CD4-positive, CD25-positive, alpha-beta regulatory T cell (primary cell): Measurements from ENCODE around the gene C1QL1. TPM values are rescaled to one million over a fixed set of nuclear protein-coding genes. Genes with fewer than 3 reads are reported as not detected.
A peak's percentile ranks its signal among the peaks of the same experiment; 100 is the strongest.

ENCODE experiments used
- ATAC-seq, 2 donors: fragments of 150-1000 bp; cut with Tn5 transposase; one replicate each; pipeline ENCODE4 v1.10.0; 2021; ENCODE audit warnings: low read depth in 2 of 2, moderate number of reproducible peaks in 2 of 2, moderate library complexity in 1 of 2
- DNase-seq, 3 donors: peaks; one replicate each; pipeline versions ENCODE4 v3.0.0 to v3.0.0-alpha.2; 2012 to 2022; ENCODE audit warnings: mixed read lengths in 1 of 3
- H3K27ac ChIP-seq: one replicate; pipeline ENCODE4 v1.7.0; 2013; ENCODE audit warnings: mild to moderate bottlenecking, low read length; ENCODE audit not compliant: insufficient read depth, poor library complexity, severe bottlenecking
- H3K27me3 ChIP-seq: one replicate; pipeline ENCODE4 v1.7.0; 2013; ENCODE audit warnings: low read length; ENCODE audit not compliant: control insufficient read depth, insufficient read depth
- H3K36me3 ChIP-seq: one replicate; pipeline ENCODE4 v1.7.0; 2013; ENCODE audit warnings: mild to moderate bottlenecking, low read length, moderate library complexity; ENCODE audit not compliant: control insufficient read depth, insufficient read depth
- H3K4me1 ChIP-seq: 2 replicates; pipeline ENCODE4 v1.7.0; 2013; ENCODE audit warnings: mild to moderate bottlenecking, low read length; ENCODE audit not compliant: insufficient read depth, control insufficient read depth, poor library complexity, severe bottlenecking
- H3K4me3 ChIP-seq: one replicate; pipeline ENCODE4 v1.7.0; 2013; ENCODE audit warnings: low read depth, mild to moderate bottlenecking, low read length, moderate library complexity
- H3K9me3 ChIP-seq, 2 experiments: 1 replicate in 1 of 2; 2 replicates in 1 of 2; pipeline ENCODE4 v1.7.0; 2013; ENCODE audit warnings: low read length in 2 of 2, mild to moderate bottlenecking in 1 of 2, moderate library complexity in 1 of 2; ENCODE audit not compliant: control insufficient read depth in 2 of 2
- H3K27ac Mint-ChIP-seq, 3 donors: one replicate each; pipeline ENCODE4 v1.8.0; 2020 to 2022; ENCODE audit warnings: mild to moderate bottlenecking in 3 of 3, mixed read lengths in 3 of 3, moderate library complexity in 2 of 3
- H3K27me3 Mint-ChIP-seq: one replicate; pipeline ENCODE4 v1.8.0; 2022; ENCODE audit warnings: mild to moderate bottlenecking, mixed read lengths
- H3K36me3 Mint-ChIP-seq: one replicate; pipeline ENCODE4 v1.8.0; 2020; ENCODE audit warnings: mixed read lengths
- H3K4me1 Mint-ChIP-seq, 4 donors: one replicate each; pipeline ENCODE4 v1.8.0; 2020 to 2022; ENCODE audit warnings: mixed read lengths in 4 of 4, mild to moderate bottlenecking in 1 of 4
- H3K4me3 Mint-ChIP-seq, 4 donors: one replicate each; pipeline ENCODE4 v1.8.0; 2020 to 2022; ENCODE audit warnings: mild to moderate bottlenecking in 4 of 4, mixed read lengths in 4 of 4, moderate library complexity in 3 of 4
- H3K9me3 Mint-ChIP-seq, 7 donors: one replicate each; pipeline ENCODE4 v1.8.0; 2020 to 2022; ENCODE audit warnings: mixed read lengths in 7 of 7, mild to moderate bottlenecking in 3 of 7, moderate library complexity in 2 of 7
- polyA plus RNA-seq, 4 donors: library from polyadenylated mRNA; unstranded; fragments of 300-500 nt; fragmentation: Illumina TruSeq; gene quantifications; one replicate each; pipeline ENCODE4 v1.2.3, GENCODE V29; 2021
- total RNA-seq: library from RNA; stranded (reverse); gene quantifications from one replicate; pipeline ENCODE4 v1.2.3, GENCODE V29; 2022

Gene C1QL1
- total and polyA plus RNA-seq, 5 donors from 2014 or later: not detected

GRCh38 chr17:44913676-44914075, 54.4 kb downstream of the C1QL1 start:
- peaks cover 33% of the 10 kb centered on the region for H3K27me3 Mint-ChIP-seq
- H3K27ac ChIP-seq: no peak overlapping the region
- peaks cover 3% of the 10 kb centered on the region for H3K27me3 ChIP-seq
- ATAC-seq (no peak), DNase-seq (no peak)
- peaks cover 7% of the 10 kb centered on the region for H3K4me1 ChIP-seq
- H3K36me3 ChIP-seq: no peaks in the 10 kb centered on the region
- no peak overlapping the region for H3K4me3 ChIP-seq
- no peaks in the 10 kb centered on the region for H3K9me3 ChIP-seq
- H3K4me1 Mint-ChIP-seq: peaks cover 0 to 16% (median 9%) of the 10 kb centered on the region in 4 donors
- no peaks in the 10 kb centered on the region for H3K36me3 Mint-ChIP-seq
- H3K4me3 Mint-ChIP-seq: no peak overlapping the region
- no peak overlapping the region for H3K27ac Mint-ChIP-seq
- no peaks in the 10 kb centered on the region for H3K9me3 Mint-ChIP-seq

- Histone ChIP-seq H3K36me3 (no peaks in the 10 kb centered on the region), H3K4me1 (peaks cover 7% of the 10 kb centered on the region), H3K27me3 (peaks cover 3% of the 10 kb centered on the region), H3K27ac (no peak overlapping the region), H3K9me3 (no peaks in the 10 kb centered on the region), H3K4me3 (no peak overlapping the region)
- Mint-ChIP-seq H3K27me3 (peaks cover 31% of the 10 kb centered on the region), H3K4me1 (peaks cover 0 to 16% (median 9%) of the 10 kb centered on the region in 4 donors), H3K36me3 (no peaks in the 10 kb centered on the region), H3K9me3 (no peaks in the 10 kb centered on the region), H3K27ac (peak overlapping the region in 1 of 3 donors; percentile 5), H3K4me3 (peak overlapping the region in 2 of 4 donors; percentile 9 to 78)
- ATAC-seq (no peak), DNase-seq (no peak)
Observed at GRCh38 chr17:44912763-44913544, 55.1 kb downstream of the C1QL1 start.

DNA sequence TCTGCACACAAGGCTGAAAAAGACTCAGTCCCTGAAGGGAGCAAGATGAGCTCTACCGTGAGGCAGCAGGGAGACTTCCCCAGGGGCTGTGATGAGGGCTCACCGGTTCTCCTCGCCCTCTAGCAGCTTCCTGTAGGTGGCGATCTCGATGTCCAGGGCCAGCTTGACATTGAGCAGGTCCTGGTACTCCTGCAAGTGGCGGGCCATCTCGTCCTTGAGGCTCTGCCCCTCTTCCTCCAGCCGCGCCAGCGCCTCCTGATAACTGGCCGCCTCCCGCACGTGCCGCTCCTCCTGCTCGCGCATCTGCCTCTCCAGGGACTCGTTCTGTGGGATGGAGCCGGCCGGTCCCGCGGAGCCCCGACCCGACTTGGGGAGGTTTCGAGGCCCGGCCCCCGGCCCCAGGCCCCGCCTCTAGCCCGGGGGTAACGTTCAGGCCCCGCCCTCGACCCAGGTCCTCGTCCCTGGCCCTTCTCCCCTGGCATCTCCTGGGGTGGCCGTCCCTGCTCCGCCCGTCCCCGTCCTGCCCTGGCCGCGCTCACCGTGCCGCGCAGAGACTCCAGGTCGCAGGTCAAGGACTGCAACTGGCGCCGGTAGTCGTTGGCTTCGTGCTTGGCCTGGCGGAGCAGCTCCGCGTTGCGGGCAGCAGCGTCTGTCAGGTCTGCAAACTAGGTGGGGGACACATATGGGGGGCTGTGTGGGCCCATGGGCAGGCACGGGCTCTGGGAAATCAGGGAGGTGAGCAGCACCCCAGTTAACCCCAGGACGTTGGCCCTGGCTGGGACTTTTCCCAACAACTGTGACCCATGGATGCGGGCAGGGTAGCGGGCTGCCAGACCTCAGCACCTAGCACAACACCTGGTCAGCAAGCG, 56.7 kb downstream of the C1QL1 start:
- Histone ChIP-seq H3K27me3 (peaks cover 3% of the 10 kb centered on the region), H3K36me3 (no peaks in the 10 kb centered on the region), H3K4me3 (no peak overlapping the region), H3K9me3 (no peaks in the 10 kb centered on the region), H3K27ac (no peak overlapping the region), H3K4me1 (peaks cover 7% of the 10 kb centered on the region)
- peak overlapping the region in 3 of 4 donors; percentile 58 to 72 (median 72) for H3K4me3 Mint-ChIP-seq
- H3K27me3 Mint-ChIP-seq: peaks cover 32% of the 10 kb centered on the region
- ATAC-seq: peak; percentile 58 to 60
- no peak overlapping the region for H3K27ac Mint-ChIP-seq
- peaks cover 0 to 16% (median 9%) of the 10 kb centered on the region in 4 donors for H3K4me1 Mint-ChIP-seq
- no peaks in the 10 kb centered on the region for H3K9me3 Mint-ChIP-seq
- H3K36me3 Mint-ChIP-seq: no peaks in the 10 kb centered on the region
- peak; percentile 33 to 61 (median 41) for DNase-seq

DNA sequence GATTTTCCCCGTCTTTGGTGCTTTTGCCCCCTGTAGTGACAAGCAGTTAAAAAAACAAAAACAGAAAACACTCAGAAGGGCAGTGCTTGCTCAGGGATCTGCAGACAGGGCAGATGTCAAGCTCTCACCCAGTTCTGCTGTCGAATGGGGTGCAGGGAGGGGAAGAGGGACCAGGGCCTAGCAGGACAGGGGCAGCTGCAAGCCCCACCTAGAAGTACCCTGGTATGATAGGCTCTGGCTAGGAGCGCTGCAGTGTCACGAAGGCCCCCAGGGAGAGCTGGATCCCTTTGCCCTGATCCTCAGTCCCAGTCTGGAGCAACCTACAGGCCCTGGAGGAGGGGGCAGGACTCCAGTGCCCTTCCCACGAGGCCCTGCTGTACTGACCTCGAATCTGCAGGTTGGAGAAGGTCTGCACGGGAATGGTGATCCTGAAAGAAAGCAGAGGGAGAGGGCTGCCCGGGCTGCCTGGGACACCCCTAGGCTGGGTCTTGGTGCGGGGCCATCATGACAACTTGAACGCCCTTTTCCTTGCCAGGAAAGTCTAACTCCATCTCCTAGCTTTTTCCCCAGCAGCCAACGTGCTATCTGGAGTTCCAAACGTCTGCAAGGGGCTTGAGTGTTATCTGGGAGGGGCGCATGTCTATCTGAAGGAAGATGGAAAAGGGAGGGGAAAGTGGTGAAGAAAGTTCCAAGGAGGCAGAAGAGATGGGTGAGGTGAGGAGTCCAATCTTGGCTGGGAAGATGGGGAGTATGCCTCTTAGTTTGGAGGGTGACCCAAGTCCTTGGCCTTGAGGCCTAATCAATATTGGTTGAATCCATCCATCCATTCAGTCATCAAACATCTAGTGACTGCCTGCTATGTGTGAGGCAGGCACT, 57.6 kb downstream of the C1QL1 start:
- Mint-ChIP-seq H3K27me3 (peaks cover 30% of the 10 kb centered on the region), H3K27ac (no peak overlapping the region), H3K4me3 (peak overlapping the region in 2 of 4 donors; percentile 58 to 72), H3K4me1 (peaks cover 0 to 16% (median 9%) of the 10 kb centered on the region in 4 donors), H3K9me3 (no peaks in the 10 kb centered on the region), H3K36me3 (no peaks in the 10 kb centered on the region)
- H3K4me3 ChIP-seq: no peak overlapping the region
- H3K9me3 ChIP-seq: no peaks in the 10 kb centered on the region
- ATAC-seq (no peak), DNase-seq (no peak)
- H3K4me1 ChIP-seq: peaks cover 7% of the 10 kb centered on the region
- H3K36me3 ChIP-seq: no peaks in the 10 kb centered on the region
- H3K27me3 ChIP-seq: peaks cover 3% of the 10 kb centered on the region
- H3K27ac ChIP-seq: no peak overlapping the region

Other genes starting within 250 kb of the C1QL1 start
- gene ADAM11, start 209.3 kb downstream of the C1QL1 start, total RNA-seq: 0.35 TPM
- under 1 TPM in 2 of 4 donors, not detected in 2; 0.15 to 0.24 TPM for gene ADAM11, start 209.3 kb downstream of the C1QL1 start, polyA plus RNA-seq
- gene GJC1, start 138.0 kb downstream of the C1QL1 start, total RNA-seq: not detected
- not detected for gene GJC1, start 138.0 kb downstream of the C1QL1 start, polyA plus RNA-seq
- gene HIGD1B, start 120.4 kb downstream of the C1QL1 start, total RNA-seq: not detected
- not detected for gene HIGD1B, start 120.4 kb downstream of the C1QL1 start, polyA plus RNA-seq
- gene EFTUD2, start 68.9 kb downstream of the C1QL1 start, total RNA-seq: 111 TPM
- 10 to 100 TPM; 58.8 to 86.7 (median 73.5) TPM for gene EFTUD2, start 68.9 kb downstream of the C1QL1 start, polyA plus RNA-seq
- gene GFAP, start 52.8 kb downstream of the C1QL1 start, total RNA-seq: not detected
- not detected for gene GFAP, start 52.8 kb downstream of the C1QL1 start, polyA plus RNA-seq
- gene KIF18B, start 20.5 kb downstream of the C1QL1 start, total RNA-seq: 0.52 TPM
- under 1 TPM in 3 of 4 donors, not detected in 1; 0.19 to 0.60 (median 0.23) TPM for gene KIF18B, start 20.5 kb downstream of the C1QL1 start, polyA plus RNA-seq
- 20.7 TPM for gene DCAKD, start 83.3 kb upstream of the C1QL1 start, total RNA-seq
- 10 to 100 TPM in 3 of 4 donors, 1 to 10 TPM in 1; 10.0 to 15.2 (median 13.5) TPM for gene DCAKD, start 83.3 kb upstream of the C1QL1 start, polyA plus RNA-seq
- gene NMT1, start 93.0 kb upstream of the C1QL1 start, total RNA-seq: 87.2 TPM
- 10 to 100 TPM; 34.6 to 72.0 (median 53.8) TPM for gene NMT1, start 93.0 kb upstream of the C1QL1 start, polyA plus RNA-seq
- 5.5 TPM for gene PLCD3, start 164.2 kb upstream of the C1QL1 start, total RNA-seq
- 1 to 10 TPM in 1 of 4 donors, under 1 TPM in 3; 0.15 to 1.5 (median 0.42) TPM for gene PLCD3, start 164.2 kb upstream of the C1QL1 start, polyA plus RNA-seq
- 23.6 TPM for gene ACBD4, start 167.4 kb upstream of the C1QL1 start, total RNA-seq
- gene ACBD4, start 167.4 kb upstream of the C1QL1 start, polyA plus RNA-seq: 10 to 100 TPM; 13.8 to 17.9 (median 15.0) TPM
- 88.0 TPM for gene HEXIM1, start 180.2 kb upstream of the C1QL1 start, total RNA-seq
- 1 to 10 TPM; 5.9 to 8.0 (median 6.1) TPM for gene HEXIM1, start 180.2 kb upstream of the C1QL1 start, polyA plus RNA-seq
- 3.6 TPM for gene HEXIM2, start 193.6 kb upstream of the C1QL1 start, total RNA-seq
- 1 to 10 TPM; 1.9 to 4.1 (median 2.4) TPM for gene HEXIM2, start 193.6 kb upstream of the C1QL1 start, polyA plus RNA-seq